NT2/D1 (cell line): ENCODE results near the gene DCP2.

Experiments used
- SUZ12 ChIP-seq: IDR thresholded peaks from 2 replicates; pipeline ENCODE4 v1.6.1; 2011; ENCODE audit not compliant: insufficient read length, insufficient read depth; ENCODE audit errors: extremely low read depth
- YY1 ChIP-seq: IDR thresholded peaks from 2 replicates; pipeline ENCODE4 v1.6.1; 2011; ENCODE audit not compliant: insufficient read length, insufficient read depth
- ZNF274 ChIP-seq: IDR thresholded peaks from 2 replicates; pipeline ENCODE4 v1.6.1; 2011; ENCODE audit warnings: mild to moderate bottlenecking, low read depth, low read length

DNA sequence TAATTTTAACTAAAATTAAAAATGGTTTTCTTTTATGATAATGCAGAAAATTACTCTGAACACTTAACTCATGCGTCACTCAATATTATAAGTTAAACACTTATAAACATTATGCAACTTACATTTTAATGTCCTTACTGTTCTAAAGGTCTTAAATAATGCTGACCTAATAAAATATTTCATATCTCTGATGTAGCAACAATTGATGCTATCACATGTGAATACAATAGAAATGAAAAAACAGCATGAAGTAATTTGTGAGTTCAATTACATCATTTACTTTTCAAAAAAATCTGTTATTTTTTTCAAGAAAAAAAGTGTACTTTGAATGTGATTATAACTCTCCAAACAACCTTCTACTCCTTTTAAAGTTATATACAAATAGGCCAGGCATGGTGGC lies 28.1 kb upstream of the DCP2 start:
- TF ChIP-seq SUZ12 (no peak), YY1 (no peak), ZNF274 (no peak)
